IPS-18a (cell line): Measurements from ENCODE around the gene TUBA3D.
"Not testable (repeated sequence)": the region's sequence is repeated elsewhere in the genome, so short reads cannot be mapped to it uniquely, and the experiment has no call there.

Experiments
- H3K27ac ChIP-seq: one replicate; pipeline ENCODE4 v1.5.1; 2013; ENCODE audit warnings: low read length
- H3K27me3 ChIP-seq: one replicate; pipeline ENCODE4 v1.6.1; 2013; ENCODE audit warnings: mild to moderate bottlenecking, low read length; ENCODE audit not compliant: control insufficient read depth, insufficient read depth
- H3K36me3 ChIP-seq: one replicate; pipeline ENCODE4 v1.6.1; 2013; ENCODE audit warnings: low read depth, low read length; ENCODE audit not compliant: control insufficient read depth
- H3K4me1 ChIP-seq: one replicate; pipeline ENCODE4 v1.6.1; 2013; ENCODE audit warnings: low read depth, low read length; ENCODE audit not compliant: control insufficient read depth
- H3K4me3 ChIP-seq: one replicate; pipeline ENCODE4 v1.5.1; 2013; ENCODE audit warnings: low read length
- H3K9ac ChIP-seq: one replicate; pipeline ENCODE4 v1.6.1; 2013; ENCODE audit warnings: mild to moderate bottlenecking, low read length, moderate library complexity
- H3K9me3 ChIP-seq: one replicate; pipeline ENCODE4 v1.6.1; 2013; ENCODE audit warnings: low read depth, low read length; ENCODE audit not compliant: control insufficient read depth

Gene TUBA3D

DNA sequence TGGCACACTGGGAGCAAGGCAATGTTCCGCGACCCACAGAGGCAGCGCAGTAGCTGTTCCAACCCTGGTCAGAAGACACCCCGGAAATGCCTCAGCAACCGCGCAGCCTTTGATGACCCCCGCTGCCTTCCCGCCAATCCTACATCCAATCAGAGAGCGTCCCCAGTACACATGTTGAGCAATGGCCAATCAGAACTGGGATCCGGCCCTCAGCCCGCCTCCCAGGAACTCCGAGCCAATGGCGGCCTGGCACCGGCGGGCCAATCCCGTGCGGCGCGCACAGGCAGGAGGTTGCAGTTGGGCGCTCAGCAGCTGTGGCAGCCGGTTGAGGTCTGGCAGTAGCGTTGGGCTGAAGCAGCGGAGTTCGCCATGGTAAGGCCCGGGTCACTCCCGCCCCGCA, at the start of gene TUBA3D:
Gene TUBA3D (plus strand): TSS at position 289 of the 400 bp plus-strand sequence. CDS start 81 bp downstream, at position 370.
- Histone ChIP-seq H3K36me3 (no peaks in the 10 kb centered on the region), H3K9me3 (no peaks in the 10 kb centered on the region), H3K4me3 (no peak within 1 kb of the TSS), H3K27me3 (no peaks in the 10 kb centered on the region), H3K27ac (no peak within 1 kb of the TSS), H3K9ac (no peak within 1 kb of the TSS), H3K4me1 (no peaks in the 10 kb centered on the region)

DNA sequence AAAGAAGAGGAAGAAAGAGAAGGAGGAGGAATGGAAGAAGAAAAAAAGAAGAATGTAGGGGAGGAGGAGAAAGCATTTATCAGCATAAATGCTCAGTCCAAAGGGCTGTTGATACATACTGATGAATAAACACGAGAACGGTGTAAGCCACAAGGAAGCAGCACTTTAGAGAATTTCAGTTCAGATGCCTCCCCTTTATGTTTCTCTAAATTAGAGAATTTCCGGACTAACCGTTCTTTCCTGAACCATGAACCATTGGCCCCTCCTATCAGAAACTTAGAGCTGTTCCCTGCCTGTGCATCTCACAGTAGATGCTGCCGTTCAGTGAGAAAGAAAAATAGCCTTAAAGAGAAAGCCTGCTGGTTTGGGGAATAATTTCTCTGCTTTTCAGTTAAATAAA, 49.2 kb upstream of the TUBA3D start:
- Histone ChIP-seq H3K9ac (no peak overlapping the region), H3K36me3 (no peaks in the 10 kb centered on the region), H3K4me3 (no peak overlapping the region), H3K4me1 (peaks cover 8% of the 10 kb centered on the region), H3K27ac (no peak overlapping the region), H3K9me3 (no peaks in the 10 kb centered on the region), H3K27me3 (peaks cover 35% of the 10 kb centered on the region)

DNA sequence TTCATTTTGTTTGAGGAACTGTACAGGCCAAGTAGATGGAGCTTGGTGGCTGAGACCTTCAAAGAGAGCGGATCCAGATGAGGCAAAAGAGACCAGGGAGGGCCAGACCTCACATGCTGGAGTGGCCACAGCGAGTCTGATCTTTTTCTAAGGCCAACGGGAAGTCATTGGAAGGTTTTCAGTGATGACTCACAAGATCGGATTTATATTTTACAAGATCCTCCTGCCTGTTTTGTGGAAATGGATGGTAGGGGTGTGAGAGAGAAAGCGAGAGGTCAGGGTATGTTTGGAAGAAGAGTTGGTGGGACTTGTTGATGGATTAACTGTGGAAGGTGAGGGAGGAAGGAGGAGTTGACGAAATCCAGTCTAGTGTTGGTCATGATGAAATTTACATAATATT, 44.6 kb upstream of the TUBA3D start:
- Histone ChIP-seq H3K27ac (no peak overlapping the region), H3K36me3 (no peaks in the 10 kb centered on the region), H3K27me3 (peaks cover 7% of the 10 kb centered on the region), H3K9me3 (no peaks in the 10 kb centered on the region), H3K9ac (no peak overlapping the region), H3K4me3 (no peak overlapping the region), H3K4me1 (no peaks in the 10 kb centered on the region)

DNA sequence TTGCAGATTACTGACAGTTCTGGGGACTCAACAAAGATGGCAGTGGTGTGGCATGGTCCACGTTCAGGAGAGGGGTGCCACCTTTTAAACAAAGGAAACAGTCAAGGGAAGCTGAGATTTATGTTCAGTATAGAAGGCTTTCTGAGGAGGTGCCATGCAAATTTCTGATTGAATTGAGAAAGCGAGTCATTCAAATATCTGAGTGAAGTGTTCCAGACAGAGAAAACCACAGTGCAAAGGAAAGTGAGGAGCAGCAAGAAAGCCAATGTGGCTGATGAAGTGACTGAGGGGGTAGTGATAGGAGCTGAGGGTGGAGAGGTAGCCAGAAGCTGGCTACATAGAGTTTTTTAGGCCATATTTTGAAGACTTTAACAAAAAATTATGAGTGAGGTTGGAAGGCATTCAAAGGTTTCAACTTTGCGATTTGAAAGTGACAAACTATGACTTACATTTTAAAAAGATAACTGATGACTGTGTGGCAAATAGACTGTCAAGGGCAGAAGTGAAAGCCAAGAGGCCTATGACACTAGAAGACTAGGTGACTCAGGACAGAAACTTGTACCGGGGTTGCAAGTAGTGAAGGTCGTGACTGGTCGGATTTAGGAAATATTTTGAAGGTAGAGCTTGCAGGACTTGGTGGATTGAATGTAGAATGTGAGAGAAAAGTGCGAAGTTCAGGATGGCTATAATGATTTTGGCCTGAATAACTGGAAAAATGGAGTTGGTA, 35.0 kb upstream of the TUBA3D start:
- H3K9me3 ChIP-seq, H3K4me3 ChIP-seq, H3K4me1 ChIP-seq, H3K27me3 ChIP-seq, H3K9ac ChIP-seq, H3K27ac ChIP-seq, H3K36me3 ChIP-seq: not testable (repeated sequence)

DNA sequence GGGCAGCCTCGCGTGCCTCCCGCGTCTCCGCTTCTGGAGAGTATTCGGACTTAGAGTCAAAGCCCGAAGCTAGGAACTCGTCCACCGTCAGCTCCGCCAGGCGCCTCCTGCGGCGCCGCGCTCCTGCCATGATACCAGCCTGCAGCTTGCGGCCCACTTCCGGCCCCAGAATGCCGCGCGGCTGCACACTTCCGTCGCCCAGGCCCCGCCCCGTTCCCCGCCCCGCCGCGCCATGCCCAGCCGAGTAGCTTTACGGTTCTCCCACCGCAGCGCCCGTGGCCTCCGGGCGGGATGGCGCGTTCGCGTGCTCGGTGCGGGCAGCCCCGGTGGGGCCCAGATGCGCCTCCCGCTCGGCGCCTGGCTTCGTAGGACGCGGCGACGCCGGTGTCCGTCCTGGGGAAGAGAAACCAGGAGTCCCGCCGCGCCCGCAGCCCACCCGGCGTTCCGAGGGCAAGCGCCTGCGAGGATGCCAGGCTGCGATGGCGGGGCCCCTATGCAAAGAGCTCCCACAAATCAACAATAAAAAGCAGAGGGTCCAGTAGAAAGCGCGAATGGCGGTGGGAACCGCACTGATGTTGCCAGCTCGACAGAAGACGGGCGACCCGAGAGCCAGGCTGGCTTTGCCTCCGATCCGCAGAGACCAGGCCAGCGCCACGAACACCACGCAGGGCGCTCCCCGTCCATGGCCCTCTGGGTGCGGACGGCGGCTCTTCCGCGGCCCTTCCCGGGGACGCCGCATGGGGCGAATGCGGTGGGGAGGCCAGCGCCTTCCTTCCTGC, 31.0 kb upstream of the TUBA3D start:
- H3K27me3 ChIP-seq, H3K9me3 ChIP-seq, H3K9ac ChIP-seq, H3K36me3 ChIP-seq, H3K4me1 ChIP-seq, H3K4me3 ChIP-seq, H3K27ac ChIP-seq: not testable (repeated sequence)

DNA sequence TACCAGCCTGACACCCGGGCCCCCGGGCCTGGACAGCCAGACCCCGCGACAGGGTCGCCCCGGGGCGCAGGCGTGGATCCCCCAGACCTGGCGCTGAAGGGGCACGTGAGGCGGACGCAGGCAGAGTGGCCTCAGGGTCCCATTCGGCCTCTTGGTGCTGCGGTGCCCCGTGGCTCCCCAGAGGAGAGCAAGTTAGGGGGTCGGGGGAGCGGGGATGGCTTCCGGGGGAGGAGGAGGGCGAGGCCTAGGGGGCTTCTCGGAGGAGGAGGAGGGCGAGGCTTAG, 30.5 kb upstream of the TUBA3D start:
- not testable (repeated sequence) for H3K27me3 ChIP-seq, H3K4me1 ChIP-seq, H3K4me3 ChIP-seq, H3K27ac ChIP-seq, H3K36me3 ChIP-seq, H3K9me3 ChIP-seq, H3K9ac ChIP-seq

DNA sequence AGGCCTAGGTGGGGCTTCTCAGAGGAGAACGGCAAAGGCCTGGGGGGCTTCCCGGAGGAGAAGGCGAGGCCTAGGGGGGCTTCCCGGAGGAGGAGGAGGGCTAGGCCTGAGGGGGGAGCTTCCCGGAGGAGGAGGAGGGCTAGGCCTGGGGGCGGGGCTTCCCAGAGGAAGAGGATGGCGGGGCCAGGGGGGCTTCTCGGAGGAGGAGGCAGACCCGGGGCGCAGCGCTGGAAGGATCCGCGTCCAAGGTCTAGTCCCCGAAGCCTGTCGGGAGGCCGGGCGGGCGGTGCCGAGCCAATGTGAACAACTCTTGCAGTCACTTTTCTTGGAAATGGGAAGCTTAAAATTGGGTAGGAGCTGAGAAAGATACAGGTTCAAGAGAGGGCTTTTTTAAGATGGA, 30.0 kb upstream of the TUBA3D start:
- no peaks in the 10 kb centered on the region for H3K4me1 ChIP-seq
- H3K9me3 ChIP-seq, result no peaks in the 10 kb centered on the region
- no peaks in the 10 kb centered on the region for H3K27me3 ChIP-seq
- H3K36me3 ChIP-seq, result no peaks in the 10 kb centered on the region
- no peak overlapping the region for H3K27ac ChIP-seq
- H3K9ac ChIP-seq, result no peak overlapping the region
- no peak overlapping the region for H3K4me3 ChIP-seq

DNA sequence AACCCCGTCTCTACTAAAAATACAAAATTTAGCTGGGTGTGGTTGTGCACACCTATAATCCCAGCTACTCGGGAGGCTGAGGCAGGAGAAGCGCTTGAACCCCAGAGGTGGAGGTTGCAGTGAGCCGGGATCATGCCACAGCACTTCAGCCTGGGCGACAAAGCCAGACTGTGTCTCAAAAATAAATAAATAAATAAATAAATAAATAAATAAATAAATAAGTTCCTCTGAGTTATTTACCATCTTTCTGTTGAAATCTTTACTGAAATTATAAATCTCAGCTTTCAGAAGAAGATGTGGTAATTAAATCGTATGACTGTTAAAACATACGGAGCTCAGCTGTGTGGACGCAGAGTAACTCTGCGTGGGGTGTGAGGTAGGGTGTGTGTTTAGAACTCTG, 27.9 kb upstream of the TUBA3D start:
- H3K36me3 ChIP-seq, H3K27ac ChIP-seq, H3K9ac ChIP-seq: not testable (repeated sequence)

DNA sequence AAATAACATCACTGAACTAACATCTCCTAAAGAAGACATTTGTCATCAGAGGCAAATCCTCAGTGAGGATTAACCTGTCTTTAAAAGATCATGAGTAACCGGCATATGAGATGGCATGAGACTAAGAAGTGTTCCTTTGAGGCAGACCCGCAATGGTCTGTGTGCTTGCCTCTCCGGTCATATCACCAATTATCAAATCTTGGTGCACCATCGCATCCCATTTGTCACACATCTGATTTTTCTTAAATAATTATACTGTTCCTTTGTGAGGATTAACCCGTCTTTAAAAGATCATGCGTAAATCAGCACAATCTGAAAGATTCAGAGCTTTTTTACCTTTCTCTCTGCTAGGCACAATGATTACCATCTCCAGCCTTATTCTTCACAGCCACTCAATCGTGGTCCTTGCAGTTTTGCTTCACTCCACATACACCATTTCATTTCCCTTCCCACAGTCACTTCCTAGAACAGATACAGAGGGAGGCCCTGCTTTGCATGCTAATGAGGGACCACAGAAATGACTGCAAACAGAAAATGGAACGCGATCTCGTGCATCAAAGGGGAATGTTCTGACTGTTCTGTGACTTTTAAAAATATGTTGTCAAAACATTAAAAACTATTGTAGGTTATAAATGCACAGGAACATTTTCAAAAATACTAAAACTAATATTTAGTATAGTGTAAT, 24.5 kb upstream of the TUBA3D start:
- not testable (repeated sequence) for H3K4me3 ChIP-seq, H3K9ac ChIP-seq, H3K27ac ChIP-seq, H3K36me3 ChIP-seq, H3K27me3 ChIP-seq, H3K4me1 ChIP-seq, H3K9me3 ChIP-seq

More for the DNA sequence above, 27.9 kb upstream of the TUBA3D start:
- H3K4me1 ChIP-seq, H3K4me3 ChIP-seq, H3K27me3 ChIP-seq, H3K9me3 ChIP-seq: not testable (repeated sequence)

DNA sequence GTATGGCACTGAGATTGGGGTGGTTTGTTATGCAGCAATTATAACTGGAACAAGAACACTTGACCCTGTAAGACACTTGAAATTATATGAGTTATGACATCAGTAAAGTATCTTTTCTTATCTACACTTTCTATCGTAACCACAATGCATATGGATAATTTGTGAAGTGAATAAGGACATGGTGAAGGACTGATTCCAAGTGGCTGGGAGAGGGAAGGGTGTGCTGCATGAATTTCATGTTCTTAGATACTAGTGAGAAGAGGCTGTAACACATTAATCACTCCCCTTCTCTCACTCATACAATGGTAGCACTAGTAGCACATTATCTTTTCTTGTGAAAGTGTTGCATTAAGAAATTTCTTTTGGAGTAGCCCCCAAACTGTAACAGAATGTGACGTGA, 21.0 kb upstream of the TUBA3D start:
- H3K9me3 ChIP-seq, H3K9ac ChIP-seq, H3K27me3 ChIP-seq, H3K27ac ChIP-seq, H3K4me3 ChIP-seq, H3K36me3 ChIP-seq, H3K4me1 ChIP-seq: not testable (repeated sequence)

DNA sequence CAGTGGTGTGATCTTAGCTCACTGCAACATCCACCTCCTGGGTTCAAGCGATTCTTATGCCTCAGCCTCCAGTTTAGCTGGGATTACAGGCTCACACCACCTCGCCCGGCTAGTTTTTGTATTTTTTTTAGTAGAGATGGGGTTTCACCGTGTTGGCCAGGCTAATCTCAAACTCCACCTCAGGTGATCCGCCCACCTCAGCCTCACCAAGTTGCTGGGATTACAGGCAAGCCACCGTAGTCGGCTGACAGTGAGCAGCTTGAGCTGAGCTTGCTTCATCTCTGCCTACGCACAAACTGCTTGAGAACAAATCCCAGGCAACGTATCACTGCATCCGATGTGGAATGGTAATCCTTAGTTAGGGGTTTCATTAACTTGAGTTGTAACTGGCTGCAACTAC, 8.2 kb upstream of the TUBA3D start:
- not testable (repeated sequence) for H3K4me1 ChIP-seq, H3K9me3 ChIP-seq, H3K27ac ChIP-seq, H3K36me3 ChIP-seq, H3K9ac ChIP-seq, H3K4me3 ChIP-seq, H3K27me3 ChIP-seq

DNA sequence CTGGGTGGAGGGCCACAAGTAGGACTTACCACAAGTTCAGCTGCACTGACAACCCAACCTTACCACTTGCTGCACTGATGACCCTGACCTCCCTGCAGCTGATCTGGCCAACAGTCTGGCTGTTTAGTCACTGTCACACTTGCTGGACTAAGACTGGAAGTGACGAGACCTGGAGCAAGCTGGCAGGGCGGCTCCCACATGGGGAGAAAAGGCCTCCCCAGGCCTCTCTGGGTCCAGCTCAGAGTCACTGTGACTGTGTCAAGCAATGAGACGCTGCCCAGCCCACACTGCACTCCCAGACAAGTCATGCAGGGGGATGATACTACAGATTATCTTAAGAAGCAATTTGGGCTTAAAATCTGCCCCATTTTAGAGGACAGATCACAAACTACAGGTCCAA, 5.0 kb upstream of the TUBA3D start:
- not testable (repeated sequence) for H3K9me3 ChIP-seq, H3K9ac ChIP-seq, H3K4me1 ChIP-seq, H3K36me3 ChIP-seq, H3K4me3 ChIP-seq, H3K27me3 ChIP-seq, H3K27ac ChIP-seq
